ENCODE results near the gene PAK6. TPM values are rescaled to one million over a fixed set of nuclear protein-coding genes. Genes with fewer than 3 reads are reported as not detected.

PAK6 gene
- total RNA-seq, 2 donors from 2014 or later, result not detected

DNA sequence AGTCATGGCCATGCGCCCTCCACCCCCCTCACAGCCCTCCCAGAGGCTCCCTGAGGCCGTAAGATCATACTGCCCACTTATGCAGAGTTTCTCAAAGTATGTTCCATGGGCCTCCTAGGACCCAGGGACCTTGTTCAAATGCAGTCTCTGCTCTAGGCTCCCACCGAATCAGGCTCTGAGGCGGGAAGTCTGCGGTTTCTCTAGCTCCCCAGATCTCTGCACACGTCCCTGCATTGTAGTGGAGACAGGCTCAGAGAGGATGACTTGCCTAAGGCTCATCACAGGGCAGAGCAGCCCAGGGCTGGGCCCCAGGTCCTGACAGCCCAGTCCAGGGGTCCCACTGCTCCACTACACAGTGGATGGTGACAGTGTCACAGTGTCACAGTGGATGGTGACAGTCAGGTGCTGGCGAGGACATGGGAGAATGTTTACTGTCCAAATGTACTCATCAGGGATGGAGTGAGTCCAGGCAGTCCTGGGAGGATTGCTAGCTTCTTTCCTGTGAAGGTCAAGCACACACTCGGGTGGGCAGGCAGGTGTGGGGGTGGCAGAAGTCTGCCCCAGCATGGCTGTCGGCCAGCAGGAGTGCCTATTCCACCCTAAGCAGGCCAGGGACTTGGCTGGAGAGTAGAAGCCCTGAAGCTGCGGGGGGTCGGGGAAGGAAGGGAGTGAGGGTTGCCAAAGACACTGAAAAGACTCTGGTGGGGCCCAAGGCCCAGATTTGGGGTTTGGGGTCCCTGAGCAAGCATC, 31.6 kb downstream of the PAK6 start:
- Mint-ChIP-seq H3K36me3 (ENCODE audit: low read depth) (no peaks in the 10 kb centered on the region), H3K27me3 (no peaks in the 10 kb centered on the region), H3K27ac (no peak overlapping the region), H3K4me1 (peaks cover 4% of the 10 kb centered on the region), H3K4me3 (no peak overlapping the region)
- ATAC-seq (no peak), DNase-seq (no peak)
- H3K9me3 ChIP-seq (ENCODE audit: control insufficient read depth, low read length, poor library complexity, severe bottlenecking), result no peaks in the 10 kb centered on the region

GRCh38 chr15:40271685-40272484, 33.0 kb downstream of the PAK6 start:
- ATAC-seq (no peak), DNase-seq (no peak)
- peaks cover 4% of the 10 kb centered on the region for H3K4me1 Mint-ChIP-seq
- peaks cover 8% of the 10 kb centered on the region for H3K27me3 Mint-ChIP-seq
- no peaks in the 10 kb centered on the region for H3K36me3 Mint-ChIP-seq (ENCODE audit: low read depth)
- no peak overlapping the region for H3K4me3 Mint-ChIP-seq
- H3K27ac Mint-ChIP-seq, result no peak overlapping the region
- no peaks in the 10 kb centered on the region for H3K9me3 ChIP-seq (ENCODE audit: control insufficient read depth, low read length, poor library complexity, severe bottlenecking)

- no peak for DNase-seq
- no peak for ATAC-seq
- Mint-ChIP-seq H3K27ac (no peak overlapping the region), H3K36me3 (ENCODE audit: low read depth) (no peaks in the 10 kb centered on the region), H3K4me1 (peaks cover 4% of the 10 kb centered on the region), H3K4me3 (no peak overlapping the region), H3K27me3 (peaks cover 15% of the 10 kb centered on the region)
- no peaks in the 10 kb centered on the region for H3K9me3 ChIP-seq (ENCODE audit: control insufficient read depth, low read length, poor library complexity, severe bottlenecking)
Observed at GRCh38 chr15:40272485-40273056, 33.7 kb downstream of the PAK6 start.

- H3K4me3 Mint-ChIP-seq, result no peak overlapping the region
Observed at GRCh38 chr15:40273428-40273827, 34.6 kb downstream of the PAK6 start.

GRCh38 chr15:40274350-40275274, 35.7 kb downstream of the PAK6 start:
- peaks cover 12% of the 10 kb centered on the region for H3K4me1 Mint-ChIP-seq
- H3K27ac Mint-ChIP-seq, result no peak overlapping the region
- DNase-seq, result peak; percentile 74 to 93 (median 80)
- H3K9me3 ChIP-seq (ENCODE audit: control insufficient read depth, low read length, poor library complexity, severe bottlenecking), result no peaks in the 10 kb centered on the region
- peak; percentile 90 for ATAC-seq
- peaks cover 33% of the 10 kb centered on the region for H3K27me3 Mint-ChIP-seq
- H3K4me3 Mint-ChIP-seq, result no peak overlapping the region
- H3K36me3 Mint-ChIP-seq (ENCODE audit: low read depth), result no peaks in the 10 kb centered on the region

More at GRCh38 chr15:40273428-40273827, 34.6 kb downstream of the PAK6 start:
- Mint-ChIP-seq H3K27me3 (peaks cover 22% of the 10 kb centered on the region), H3K27ac (no peak overlapping the region), H3K4me1 (peaks cover 7% of the 10 kb centered on the region), H3K36me3 (ENCODE audit: low read depth) (no peaks in the 10 kb centered on the region)
- ATAC-seq (no peak), DNase-seq (no peak)
- H3K9me3 ChIP-seq (ENCODE audit: control insufficient read depth, low read length, poor library complexity, severe bottlenecking), result no peaks in the 10 kb centered on the region

GRCh38 chr15:40275523-40275922, 36.7 kb downstream of the PAK6 start:
- Mint-ChIP-seq H3K4me1 (peaks cover 12% of the 10 kb centered on the region), H3K27me3 (peaks cover 40% of the 10 kb centered on the region), H3K27ac (no peak overlapping the region), H3K36me3 (ENCODE audit: low read depth) (no peaks in the 10 kb centered on the region), H3K4me3 (no peak overlapping the region)
- H3K9me3 ChIP-seq (ENCODE audit: control insufficient read depth, low read length, poor library complexity, severe bottlenecking), result no peaks in the 10 kb centered on the region
- ATAC-seq (no peak), DNase-seq (no peak)

- H3K4me1 Mint-ChIP-seq, result peaks cover 12% of the 10 kb centered on the region
- ATAC-seq (no peak), DNase-seq (no peak)
- H3K27me3 Mint-ChIP-seq, result peaks cover 44% of the 10 kb centered on the region
- no peak overlapping the region for H3K27ac Mint-ChIP-seq
- no peaks in the 10 kb centered on the region for H3K36me3 Mint-ChIP-seq (ENCODE audit: low read depth)
- no peak overlapping the region for H3K4me3 Mint-ChIP-seq
- no peaks in the 10 kb centered on the region for H3K9me3 ChIP-seq (ENCODE audit: control insufficient read depth, low read length, poor library complexity, severe bottlenecking)
Observed at GRCh38 chr15:40275954-40276353, 37.1 kb downstream of the PAK6 start.

GRCh38 chr15:40276927-40277326, 38.1 kb downstream of the PAK6 start:
- no peaks in the 10 kb centered on the region for H3K9me3 ChIP-seq (ENCODE audit: control insufficient read depth, low read length, poor library complexity, severe bottlenecking)
- no peaks in the 10 kb centered on the region for H3K36me3 Mint-ChIP-seq (ENCODE audit: low read depth)
- no peak overlapping the region for H3K27ac Mint-ChIP-seq
- DNase-seq (no peak), ATAC-seq (no peak)
- no peak overlapping the region for H3K4me3 Mint-ChIP-seq
- peaks cover 48% of the 10 kb centered on the region for H3K27me3 Mint-ChIP-seq
- H3K4me1 Mint-ChIP-seq, result peaks cover 12% of the 10 kb centered on the region

- Mint-ChIP-seq H3K36me3 (ENCODE audit: low read depth) (no peaks in the 10 kb centered on the region), H3K4me1 (peaks cover 12% of the 10 kb centered on the region), H3K4me3 (no peak overlapping the region), H3K27ac (no peak overlapping the region), H3K27me3 (peaks cover 48% of the 10 kb centered on the region)
- DNase-seq (no peak), ATAC-seq (no peak)
- H3K9me3 ChIP-seq (ENCODE audit: control insufficient read depth, low read length, poor library complexity, severe bottlenecking), result no peaks in the 10 kb centered on the region
Observed at GRCh38 chr15:40277471-40277870, 38.6 kb downstream of the PAK6 start.

GRCh38 chr15:40278026-40278425, 39.2 kb downstream of the PAK6 start:
- DNase-seq, result no peak
- Mint-ChIP-seq H3K36me3 (ENCODE audit: low read depth) (no peaks in the 10 kb centered on the region), H3K4me1 (peaks cover 12% of the 10 kb centered on the region), H3K4me3 (no peak overlapping the region), H3K27ac (no peak overlapping the region), H3K27me3 (peaks cover 48% of the 10 kb centered on the region)
- no peaks in the 10 kb centered on the region for H3K9me3 ChIP-seq (ENCODE audit: control insufficient read depth, low read length, poor library complexity, severe bottlenecking)
- ATAC-seq, result no peak

GRCh38 chr15:40279437-40280141, 40.7 kb downstream of the PAK6 start:
- ATAC-seq, result peak; percentile 32
- H3K36me3 Mint-ChIP-seq (ENCODE audit: low read depth), result no peaks in the 10 kb centered on the region
- H3K4me3 Mint-ChIP-seq, result no peak overlapping the region
- H3K27ac Mint-ChIP-seq, result no peak overlapping the region
- peak; percentile 54 to 72 (median 68) for DNase-seq
- H3K4me1 Mint-ChIP-seq, result peaks cover 11% of the 10 kb centered on the region
- H3K27me3 Mint-ChIP-seq, result peaks cover 48% of the 10 kb centered on the region
- no peaks in the 10 kb centered on the region for H3K9me3 ChIP-seq (ENCODE audit: control insufficient read depth, low read length, poor library complexity, severe bottlenecking)
